ENCODE measurements around the gene MSH2. TPM values are rescaled to one million over a fixed set of nuclear protein-coding genes. Genes with fewer than 3 reads are reported as not detected.

The MSH2 gene
- total RNA-seq, 1 experiment from 2014 or later, result 139 TPM

DNA sequence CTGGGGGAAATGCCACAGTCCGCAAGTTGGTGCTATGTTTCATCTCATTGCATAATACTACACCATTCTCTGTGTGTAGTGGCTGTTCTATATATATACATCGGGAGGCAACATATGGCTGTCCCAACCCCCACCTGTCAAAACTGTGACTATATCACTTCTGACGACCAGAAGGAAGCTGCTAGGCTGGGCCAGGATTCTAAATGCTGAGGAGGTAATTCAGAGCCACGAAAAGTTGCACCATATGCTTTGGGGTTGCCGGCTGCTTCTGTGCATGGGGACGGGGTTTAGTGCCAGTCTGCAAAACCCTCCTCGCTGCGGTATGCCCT lies 117.3 kb downstream of the MSH2 start:
- H4K8ac ChIP-seq (replicated peaks; ENCODE audit: insufficient read length, low read depth, low read length), result no peak overlapping the region
- H2AFZ ChIP-seq (ENCODE audit: low read length), result no peak overlapping the region
- no peak overlapping the region for H3K14ac ChIP-seq (ENCODE audit: insufficient read depth, low read length)
- no peaks in the 10 kb centered on the region for H3K23me2 ChIP-seq (ENCODE audit: insufficient read length, low read depth, low read length, poor library complexity, severe bottlenecking)
- no peak overlapping the region for H4K5ac ChIP-seq (ENCODE audit: insufficient read length, low read depth, low read length)
- no peak overlapping the region for H3K4me2 ChIP-seq (ENCODE audit: insufficient read depth, insufficient read length, low read length)
- no peak overlapping the region for H2BK15ac ChIP-seq (ENCODE audit: low read depth, low read length)
- no peak overlapping the region for H3K9ac ChIP-seq (ENCODE audit: extremely low read depth, insufficient read length, low read length)
- no peaks in the 10 kb centered on the region for H4K20me1 ChIP-seq (ENCODE audit: control insufficient read depth, insufficient read depth, insufficient read length)
- WGBS (ENCODE audit: extremely low coverage, insufficient read length, low lambda C conversion rate), result no CpG with 5 or more reads among the region's 8 CpGs
- Mint-ChIP-seq H3K9me3 (no peaks in the 10 kb centered on the region), H3K4me1 (peaks cover 31 to 43% of the 10 kb centered on the region in 2 experiments), H3K27me3 (ENCODE audit: low read depth) (no peaks in the 10 kb centered on the region; the same call in 1 of the 2 replicates), H3K4me3 (no peak overlapping the region), H3K36me3 (ENCODE audit: insufficient read depth in 1 of 3, low read depth in 3 of 3) (peaks cover 2 to 8% (median 2%) of the 10 kb centered on the region in 3 experiments; a peak in 4 of 7 replicates), H3K27ac (no peak overlapping the region)
- TF ChIP-seq, protein P1, sequence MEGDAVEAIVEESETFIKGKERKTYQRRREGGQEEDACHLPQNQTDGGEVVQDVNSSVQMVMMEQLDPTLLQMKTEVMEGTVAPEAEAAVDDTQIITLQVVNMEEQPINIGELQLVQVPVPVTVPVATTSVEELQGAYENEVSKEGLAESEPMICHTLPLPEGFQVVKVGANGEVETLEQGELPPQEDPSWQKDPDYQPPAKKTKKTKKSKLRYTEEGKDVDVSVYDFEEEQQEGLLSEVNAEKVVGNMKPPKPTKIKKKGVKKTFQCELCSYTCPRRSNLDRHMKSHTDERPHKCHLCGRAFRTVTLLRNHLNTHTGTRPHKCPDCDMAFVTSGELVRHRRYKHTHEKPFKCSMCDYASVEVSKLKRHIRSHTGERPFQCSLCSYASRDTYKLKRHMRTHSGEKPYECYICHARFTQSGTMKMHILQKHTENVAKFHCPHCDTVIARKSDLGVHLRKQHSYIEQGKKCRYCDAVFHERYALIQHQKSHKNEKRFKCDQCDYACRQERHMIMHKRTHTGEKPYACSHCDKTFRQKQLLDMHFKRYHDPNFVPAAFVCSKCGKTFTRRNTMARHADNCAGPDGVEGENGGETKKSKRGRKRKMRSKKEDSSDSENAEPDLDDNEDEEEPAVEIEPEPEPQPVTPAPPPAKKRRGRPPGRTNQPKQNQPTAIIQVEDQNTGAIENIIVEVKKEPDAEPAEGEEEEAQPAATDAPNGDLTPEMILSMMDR (conservative IDR thresholded peaks at IDR 0.05), result no peak
- H3K27me3 ChIP-seq (ENCODE audit: insufficient read depth, low read length), result no peaks in the 10 kb centered on the region
- H2BK5ac ChIP-seq (ENCODE audit: insufficient read length, low read length), result no peak overlapping the region
- H3K79me1 ChIP-seq (ENCODE audit: insufficient read depth, low read depth, low read length, poor library complexity, severe bottlenecking), result no peaks in the 10 kb centered on the region
- no peaks in the 10 kb centered on the region for H3K9me3 ChIP-seq (ENCODE audit: control insufficient read depth, low read depth, low read length)
- H2BK12ac ChIP-seq (ENCODE audit: insufficient read length, low read depth, low read length), result no peak overlapping the region
- H3K4ac ChIP-seq (ENCODE audit: low read depth, low read length), result no peak overlapping the region
- H4K91ac ChIP-seq (ENCODE audit: insufficient read length, low read depth, low read length), result no peak overlapping the region
- H2BK120ac ChIP-seq (ENCODE audit: low read depth, low read length, poor library complexity, severe bottlenecking), result no peak overlapping the region
- H3T11ph ChIP-seq (ENCODE audit: low read length), result no peak overlapping the region
- H3K18ac ChIP-seq (ENCODE audit: insufficient read length, low read depth, low read length), result no peak overlapping the region
- DNase-seq, result no peak
- H2BK20ac ChIP-seq (ENCODE audit: low read depth, low read length, poor library complexity, severe bottlenecking), result no peak overlapping the region
- H3K79me2 ChIP-seq (ENCODE audit: insufficient read depth, low read length), result no peaks in the 10 kb centered on the region
- no peak overlapping the region for H3K23ac ChIP-seq (ENCODE audit: insufficient read length, low read depth, low read length)
- H3K27ac ChIP-seq (ENCODE audit: insufficient read length, low read depth, low read length), result no peak overlapping the region
- no peak overlapping the region for H2AK5ac ChIP-seq (ENCODE audit: insufficient read length, low read length)
- H3K4me1 ChIP-seq (ENCODE audit: insufficient read depth, low read length), result no peaks in the 10 kb centered on the region
- no peak overlapping the region for H3K56ac ChIP-seq (ENCODE audit: insufficient read length, low read depth, low read length)
